Cardiac muscle cell (in vitro differentiated cells and primary cell): ENCODE data around the gene BAHD1. TPM values are rescaled to one million over a fixed set of nuclear protein-coding genes. Genes with fewer than 3 reads are reported as not detected.

Experiments used
- DNase-seq, 2 donors: peaks; one replicate each; pipeline versions ENCODE4 v3.0.0 to v3.0.0-alpha.2; 2010 to 2017; ENCODE audit warnings: low read depth in 1 of 2, low spot score in 1 of 2
- H3K27ac ChIP-seq: fragments of 200-600 bp; sonication (generic); 2 replicates; pipeline ENCODE4 v1.5.1; 2016
- H3K27me3 ChIP-seq: fragments of 200-600 bp; sonication (generic); 2 replicates; pipeline ENCODE4 v1.6.0; 2016; ENCODE audit warnings: control low read depth
- H3K36me3 ChIP-seq: fragments of 200-600 bp; sonication (generic); 2 replicates; pipeline ENCODE4 v1.5.1; 2016; ENCODE audit warnings: control low read depth
- H3K4me1 ChIP-seq: fragments of 200-600 bp; sonication (generic); 2 replicates; pipeline ENCODE4 v1.8.1; 2017; ENCODE audit warnings: low read depth, mild to moderate bottlenecking, mixed run types
- H3K4me3 ChIP-seq: fragments of 200-600 bp; sonication (generic); 2 replicates; pipeline ENCODE4 v1.5.1; 2016; ENCODE audit warnings: mild to moderate bottlenecking
- H3K9me3 ChIP-seq: fragments of 200-600 bp; sonication (generic); 2 replicates; pipeline ENCODE4 v1.5.1; 2017; ENCODE audit warnings: low read depth, mild to moderate bottlenecking, control low read depth
- polyA plus RNA-seq: library from polyadenylated mRNA; unstranded; fragments of >200 nt; fragmentation: Nextera tagmentation; extraction: Ambion mirVana; gene quantifications from 2 replicates; pipeline ENCODE4 v1.2.1, GENCODE V29; 2016
- total RNA-seq: library from RNA; depleted of rRNA; stranded (reverse); fragments of >200 nt; gene quantifications from 2 replicates; pipeline ENCODE4 v1.2.3, GENCODE V29; 2016
- TF ChIP-seq, protein P1 (sequence below): IDR thresholded peaks from 2 replicates; pipeline ENCODE4 v1.5.1; 2012; ENCODE audit warnings: low read depth, mild to moderate bottlenecking, low read length

The BAHD1 gene
- total and polyA plus RNA-seq, 2 experiments from 2014 or later = 15.7 to 29.3 TPM

DNA sequence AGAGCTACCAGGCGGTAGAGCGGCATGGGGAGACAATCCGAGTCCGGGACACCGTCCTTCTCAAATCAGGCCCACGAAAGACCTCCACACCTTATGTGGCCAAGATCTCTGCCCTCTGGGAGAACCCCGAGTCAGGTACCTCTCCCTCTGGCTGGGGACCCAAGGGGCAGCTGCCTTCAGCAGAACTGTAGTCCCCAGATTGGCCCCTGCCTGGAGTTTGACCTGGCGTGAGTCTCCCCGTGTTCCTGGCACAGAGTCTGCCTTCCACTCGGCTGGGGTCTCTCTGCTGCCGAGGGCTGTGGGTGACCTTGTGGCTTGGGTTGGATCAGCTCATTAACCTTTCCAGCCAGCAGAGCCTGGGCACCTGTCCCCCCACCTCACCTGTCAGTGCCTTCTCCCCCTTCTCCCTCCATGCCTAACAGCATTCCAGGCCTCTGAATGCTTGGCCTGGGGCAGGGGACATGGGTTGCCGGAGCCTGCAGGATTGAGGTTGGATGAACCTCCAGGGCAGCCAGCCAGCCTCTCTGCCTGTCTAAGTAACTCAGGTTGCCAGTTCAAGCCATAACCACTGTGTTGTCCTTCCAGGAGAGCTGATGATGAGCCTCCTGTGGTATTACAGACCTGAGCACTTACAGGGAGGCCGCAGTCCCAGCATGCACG, 23.3 kb downstream of the BAHD1 start:
- no peak for DNase-seq
- no peaks in the 10 kb centered on the region for H3K4me1 ChIP-seq
- H3K36me3 ChIP-seq = peaks cover 28% of the 10 kb centered on the region
- H3K4me3 ChIP-seq = no peak overlapping the region
- no peaks in the 10 kb centered on the region for H3K27me3 ChIP-seq
- H3K27ac ChIP-seq = no peak overlapping the region
- no peaks in the 10 kb centered on the region for H3K9me3 ChIP-seq
- TF ChIP-seq, protein P1, sequence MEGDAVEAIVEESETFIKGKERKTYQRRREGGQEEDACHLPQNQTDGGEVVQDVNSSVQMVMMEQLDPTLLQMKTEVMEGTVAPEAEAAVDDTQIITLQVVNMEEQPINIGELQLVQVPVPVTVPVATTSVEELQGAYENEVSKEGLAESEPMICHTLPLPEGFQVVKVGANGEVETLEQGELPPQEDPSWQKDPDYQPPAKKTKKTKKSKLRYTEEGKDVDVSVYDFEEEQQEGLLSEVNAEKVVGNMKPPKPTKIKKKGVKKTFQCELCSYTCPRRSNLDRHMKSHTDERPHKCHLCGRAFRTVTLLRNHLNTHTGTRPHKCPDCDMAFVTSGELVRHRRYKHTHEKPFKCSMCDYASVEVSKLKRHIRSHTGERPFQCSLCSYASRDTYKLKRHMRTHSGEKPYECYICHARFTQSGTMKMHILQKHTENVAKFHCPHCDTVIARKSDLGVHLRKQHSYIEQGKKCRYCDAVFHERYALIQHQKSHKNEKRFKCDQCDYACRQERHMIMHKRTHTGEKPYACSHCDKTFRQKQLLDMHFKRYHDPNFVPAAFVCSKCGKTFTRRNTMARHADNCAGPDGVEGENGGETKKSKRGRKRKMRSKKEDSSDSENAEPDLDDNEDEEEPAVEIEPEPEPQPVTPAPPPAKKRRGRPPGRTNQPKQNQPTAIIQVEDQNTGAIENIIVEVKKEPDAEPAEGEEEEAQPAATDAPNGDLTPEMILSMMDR = no peak

DNA sequence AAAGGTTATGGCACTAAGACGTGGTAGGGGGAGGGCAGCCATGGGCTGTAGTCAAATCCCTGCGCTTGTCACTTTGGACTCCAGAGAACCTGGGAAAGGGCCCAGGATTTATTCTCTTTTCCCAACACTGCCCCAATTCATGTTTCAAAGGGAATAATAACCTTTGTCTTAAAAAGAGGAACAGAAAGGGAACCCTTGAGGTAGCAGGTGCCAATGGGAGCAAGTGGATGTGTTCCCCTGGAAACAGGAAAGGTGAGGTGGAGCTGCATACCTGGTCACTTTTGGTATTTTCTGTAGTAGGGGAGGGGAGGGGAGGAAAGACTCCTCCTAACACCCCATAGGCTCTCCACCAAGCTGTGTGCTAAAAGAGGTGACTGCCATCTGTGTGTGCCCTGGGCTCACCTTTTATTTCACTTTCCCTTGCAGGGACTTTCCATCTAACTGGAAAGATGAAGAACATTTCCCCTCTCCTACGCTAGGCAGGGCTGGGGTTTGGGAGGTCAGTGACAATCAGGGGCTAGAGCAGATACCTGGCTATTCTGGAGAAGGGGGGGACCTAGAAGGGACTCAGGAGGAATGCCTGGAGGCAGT, 23.9 kb downstream of the BAHD1 start:
- Histone ChIP-seq H3K4me1 (no peaks in the 10 kb centered on the region), H3K27me3 (no peaks in the 10 kb centered on the region), H3K9me3 (no peaks in the 10 kb centered on the region), H3K4me3 (no peak overlapping the region), H3K27ac (no peak overlapping the region), H3K36me3 (peaks cover 28% of the 10 kb centered on the region)
- no peak for DNase-seq
- TF ChIP-seq, protein P1 = no peak

GRCh38 chr15:40465939-40466338, 25.2 kb downstream of the BAHD1 start:
- Histone ChIP-seq H3K36me3 (peaks cover 28% of the 10 kb centered on the region), H3K9me3 (no peaks in the 10 kb centered on the region), H3K4me3 (no peak overlapping the region), H3K4me1 (peaks cover 5% of the 10 kb centered on the region), H3K27me3 (no peaks in the 10 kb centered on the region), H3K27ac (no peak overlapping the region)
- DNase-seq = no peak
- TF ChIP-seq, protein P1 = no peak

DNA sequence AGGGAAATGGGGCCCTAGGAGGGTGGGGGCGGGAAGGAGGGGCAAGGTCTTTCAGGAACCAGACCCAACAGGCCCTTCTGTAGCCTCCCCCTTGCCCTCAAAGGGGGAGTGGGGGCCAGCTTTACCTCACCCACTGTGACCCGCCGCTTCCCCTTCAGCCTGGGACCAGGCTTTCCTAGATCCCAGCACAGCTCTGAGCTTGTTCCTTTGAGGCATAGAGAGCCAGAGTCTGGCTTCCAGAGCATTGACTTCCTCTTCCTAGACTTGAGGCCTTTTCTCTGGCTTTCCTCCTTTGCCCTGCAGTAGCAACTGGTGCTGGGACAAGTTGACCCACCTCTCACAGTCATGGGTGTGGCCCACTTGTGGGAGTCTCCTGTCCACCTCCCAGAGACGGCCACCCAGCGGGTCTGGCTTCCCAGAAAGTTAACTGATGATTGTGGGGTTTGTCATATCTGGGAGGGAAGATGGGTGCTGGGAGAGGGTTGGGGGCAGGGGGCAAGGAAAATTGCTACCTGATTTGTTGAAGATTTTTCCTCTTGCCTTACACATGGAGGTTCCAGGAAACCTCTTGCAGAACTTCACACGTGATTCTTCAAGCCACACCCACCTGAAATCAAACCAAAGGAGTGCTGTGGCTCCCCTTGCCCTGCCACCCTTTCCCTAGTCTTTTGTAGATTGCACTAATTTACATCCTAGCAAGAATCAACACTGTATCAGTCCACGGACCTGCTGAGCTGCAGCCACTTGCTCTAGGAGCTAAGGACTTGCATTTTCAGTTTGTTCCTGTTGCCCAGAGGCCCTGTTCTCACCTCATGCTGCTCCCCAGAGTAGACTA, 25.9 kb downstream of the BAHD1 start:
- no peak overlapping the region for H3K27ac ChIP-seq
- peaks cover 5% of the 10 kb centered on the region for H3K4me1 ChIP-seq
- DNase-seq = no peak
- no peak overlapping the region for H3K4me3 ChIP-seq
- H3K36me3 ChIP-seq = peaks cover 28% of the 10 kb centered on the region
- TF ChIP-seq, protein P1 = no peak
- no peaks in the 10 kb centered on the region for H3K9me3 ChIP-seq
- H3K27me3 ChIP-seq = no peaks in the 10 kb centered on the region

DNA sequence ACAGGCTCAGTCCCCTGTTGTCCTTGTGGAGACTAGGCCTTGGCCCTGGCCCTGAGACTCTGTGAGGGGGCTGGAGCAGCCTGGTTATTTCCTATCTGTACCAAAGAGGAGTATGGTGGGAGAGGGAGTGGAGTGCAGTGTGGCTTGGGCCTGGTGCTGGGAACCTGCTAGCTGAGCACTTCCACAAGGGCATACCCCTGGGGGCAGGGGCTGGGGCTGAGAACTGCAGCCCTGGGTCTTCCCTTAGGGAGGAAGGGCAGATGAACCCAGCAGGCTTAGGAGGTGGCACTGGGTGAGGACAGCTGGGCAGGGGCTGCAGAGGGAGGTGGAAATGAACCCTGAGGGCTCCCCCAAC, 26.5 kb downstream of the BAHD1 start:
- Histone ChIP-seq H3K4me3 (no peak overlapping the region), H3K27ac (no peak overlapping the region), H3K9me3 (no peaks in the 10 kb centered on the region), H3K4me1 (peaks cover 5% of the 10 kb centered on the region), H3K27me3 (no peaks in the 10 kb centered on the region), H3K36me3 (peaks cover 28% of the 10 kb centered on the region)
- DNase-seq = no peak
- TF ChIP-seq, protein P1 = no peak
